GM03348 (cell line): ENCODE results near the gene JAKMIP1.
"Not testable (repeated sequence)": the region's sequence is repeated elsewhere in the genome, so short reads cannot be mapped to it uniquely, and the experiment has no call there.

Experiments used
- DNase-seq: peaks from one replicate; pipeline ENCODE4 v3.0.0; 2012; ENCODE audit warnings: low spot score

The JAKMIP1 gene

DNA sequence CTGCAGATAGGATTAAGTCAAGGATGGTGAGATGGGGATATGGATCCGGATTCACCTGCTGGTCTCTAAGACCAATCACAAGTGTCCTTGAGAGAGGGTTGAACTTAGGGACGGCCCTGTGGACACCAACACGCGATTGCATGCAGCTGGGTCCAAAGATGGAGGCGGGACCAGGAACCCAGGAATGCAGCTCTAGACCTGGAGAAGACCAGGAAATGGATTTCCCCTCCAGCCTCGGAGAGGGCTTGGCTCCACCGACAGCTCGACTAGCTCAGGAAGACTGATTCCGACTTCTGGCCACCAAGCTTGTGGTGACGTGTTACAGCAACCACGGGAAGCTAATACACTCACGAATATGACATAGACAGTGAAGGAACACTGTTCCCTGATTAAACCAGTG, 186.8 kb downstream of the JAKMIP1 start:
- DNase-seq = no peak

DNA sequence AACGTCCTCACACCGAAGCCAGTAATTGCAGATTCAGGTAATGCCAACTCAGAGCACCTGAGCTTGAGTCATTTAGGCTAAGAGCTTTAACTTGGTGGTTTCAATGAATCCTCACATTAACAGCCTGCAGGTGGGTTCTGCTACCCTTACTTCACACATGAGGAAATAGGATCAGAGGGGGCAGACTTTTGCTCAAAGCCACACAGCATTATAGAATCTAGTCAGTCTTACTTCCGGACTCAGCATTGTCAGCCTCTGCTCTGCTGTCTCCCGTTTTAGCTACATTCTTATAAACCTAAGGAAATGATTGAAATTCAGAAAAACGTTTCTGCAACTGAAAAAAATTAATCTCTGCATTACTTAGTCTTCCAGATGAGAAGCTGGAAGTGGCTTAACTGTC, 188.1 kb downstream of the JAKMIP1 start:
- no peak for DNase-seq

DNA sequence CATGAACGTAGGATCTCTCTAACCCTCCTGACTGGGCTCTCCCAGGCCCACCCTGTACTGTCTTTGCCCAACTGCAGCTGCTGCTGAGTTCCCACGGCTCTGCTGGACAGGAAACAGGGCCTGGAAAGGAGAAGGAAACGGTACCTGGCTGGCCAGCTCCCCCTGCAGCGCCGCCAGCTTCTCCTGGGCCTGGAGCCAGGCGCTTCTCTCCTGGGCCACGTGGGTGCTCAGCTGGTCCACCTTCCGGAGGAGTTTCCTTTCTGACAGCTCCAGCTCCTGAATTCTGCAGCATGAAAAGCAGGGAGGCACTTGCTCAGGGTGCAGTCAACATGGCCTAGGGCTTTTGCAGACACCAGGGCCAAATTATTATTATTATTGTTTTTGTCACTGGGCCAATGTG, 188.7 kb downstream of the JAKMIP1 start:
- no peak for DNase-seq

DNA sequence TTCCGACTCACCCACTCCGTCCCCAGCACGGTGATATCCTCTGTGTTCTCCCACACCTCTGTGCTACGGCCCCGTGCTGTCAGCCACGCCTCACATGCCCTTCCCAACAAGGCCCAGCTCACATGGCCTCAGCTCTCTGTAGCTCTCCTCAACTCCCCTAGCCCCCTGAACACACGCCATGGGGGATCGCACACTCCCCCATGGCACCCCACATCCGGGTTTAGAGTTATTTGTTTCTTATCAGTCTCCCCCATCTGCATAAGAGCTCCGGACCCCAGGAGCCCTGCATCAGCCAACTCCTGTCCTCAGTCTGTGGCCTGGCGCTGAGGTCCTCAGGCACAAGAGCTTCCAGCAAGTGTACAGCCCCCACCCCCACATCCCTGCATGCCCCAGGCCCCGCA, 189.1 kb downstream of the JAKMIP1 start:
- no peak for DNase-seq

DNA sequence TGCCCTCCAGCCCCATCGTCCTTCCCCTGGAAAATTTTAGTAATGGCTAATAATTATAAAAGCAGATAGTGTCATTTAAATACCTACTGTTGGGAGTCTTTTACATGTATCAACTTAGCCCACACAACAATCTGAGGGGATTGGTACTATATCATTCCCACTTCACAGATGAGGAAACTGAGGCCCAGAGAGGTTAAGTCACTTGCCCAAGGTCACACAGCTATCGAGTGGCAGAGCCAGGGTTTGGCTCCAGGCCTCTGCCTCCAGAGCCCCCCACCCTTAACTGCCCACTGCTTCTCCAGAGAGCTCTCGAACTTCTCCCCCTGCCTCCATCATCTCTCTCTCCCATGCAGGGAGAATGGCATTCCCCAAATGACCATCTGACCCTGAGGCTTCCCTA, 189.6 kb downstream of the JAKMIP1 start:
- DNase-seq = no peak

DNA sequence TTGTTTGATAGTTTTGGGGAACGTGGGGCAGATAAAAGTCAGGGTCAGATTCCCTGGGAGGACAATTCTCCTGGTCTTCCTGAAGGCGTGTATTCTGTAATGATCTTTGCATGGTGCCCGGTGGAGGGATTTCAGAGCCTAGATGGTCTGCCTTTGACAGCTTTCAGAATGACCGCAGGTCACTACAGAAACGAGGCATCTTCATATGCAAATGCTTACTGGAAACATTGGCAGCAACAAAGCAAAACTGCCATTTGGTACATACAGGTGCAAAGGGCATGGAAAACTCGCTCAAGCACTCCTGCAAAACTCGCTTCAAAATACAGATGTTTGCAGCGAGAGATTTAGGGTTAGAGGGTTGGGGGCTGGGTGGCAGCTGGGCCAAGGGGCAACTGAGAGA, 190.9 kb downstream of the JAKMIP1 start:
- no peak for DNase-seq

DNA sequence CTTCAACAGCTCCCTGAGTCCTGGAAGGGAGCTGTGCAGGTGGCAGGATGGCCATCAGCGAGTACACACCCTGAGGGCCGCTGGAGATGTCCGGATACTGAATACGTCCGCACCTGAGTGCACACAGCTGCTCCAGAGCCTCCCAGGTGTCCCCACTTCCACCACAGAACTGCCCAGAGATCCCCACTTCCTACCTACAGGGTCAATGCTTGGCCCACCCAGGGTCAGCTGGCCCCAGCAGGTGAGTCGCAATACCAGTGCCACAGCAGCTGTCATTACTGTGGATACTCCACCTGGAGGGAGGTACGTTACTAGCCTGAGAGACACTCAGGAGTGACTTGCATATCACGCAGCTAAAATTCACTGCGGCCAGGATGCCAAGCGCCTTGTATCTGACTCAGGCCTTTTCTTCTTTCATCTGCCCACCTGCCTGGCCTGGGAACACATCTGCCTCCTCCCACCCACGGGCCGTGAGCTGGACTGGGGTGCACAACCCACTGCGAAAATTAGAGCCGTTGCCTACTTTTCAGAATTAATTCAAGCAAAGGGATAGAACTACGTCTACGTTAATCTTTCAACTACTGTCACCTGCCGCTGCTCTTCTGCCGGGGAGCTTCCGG, 191.5 kb downstream of the JAKMIP1 start:
- DNase-seq = no peak

DNA sequence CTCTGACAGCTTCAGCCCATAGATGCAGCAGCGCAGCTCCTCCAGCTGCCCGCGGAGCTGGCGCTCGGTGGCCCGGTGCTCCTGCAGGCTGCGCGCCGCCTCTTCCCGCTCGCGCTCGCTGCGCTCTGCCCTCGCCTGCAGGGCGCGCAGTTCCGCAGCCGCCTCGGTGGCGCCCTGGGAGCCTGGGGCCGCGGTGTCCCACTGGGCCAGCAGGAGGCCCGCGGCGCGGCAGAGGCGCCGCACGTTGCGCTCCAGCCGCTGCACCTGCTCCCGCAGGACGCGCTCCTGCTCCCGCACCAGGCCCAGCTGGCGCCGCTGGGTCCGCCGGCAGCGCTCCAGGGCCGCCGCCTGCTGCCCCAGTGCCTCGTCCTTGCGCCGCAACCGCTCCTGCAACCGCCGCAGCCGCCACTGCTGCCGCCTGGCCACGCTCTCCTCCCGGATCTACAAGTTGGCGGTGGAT, 192.2 kb downstream of the JAKMIP1 start:
- no peak for DNase-seq

DNA sequence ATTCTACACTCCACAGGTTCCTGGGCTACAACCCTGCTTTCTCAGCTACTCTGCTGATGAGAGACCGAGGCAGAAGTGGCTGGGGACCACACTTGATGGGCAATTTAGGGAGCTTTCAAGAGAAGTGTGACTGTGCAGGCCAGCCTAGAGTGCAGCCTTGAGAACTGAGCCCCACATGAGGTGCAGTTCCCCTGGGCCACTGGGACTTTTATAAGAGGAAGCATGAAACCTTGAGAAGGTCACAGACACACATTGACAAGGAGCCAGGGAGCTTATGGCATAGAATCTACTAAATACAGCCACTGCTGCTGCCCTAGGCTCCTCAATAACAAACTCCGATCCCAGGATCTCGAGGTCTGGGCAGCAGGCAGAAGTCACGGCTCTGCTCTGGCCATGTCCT, 195.2 kb downstream of the JAKMIP1 start:
- DNase-seq = no peak

DNA sequence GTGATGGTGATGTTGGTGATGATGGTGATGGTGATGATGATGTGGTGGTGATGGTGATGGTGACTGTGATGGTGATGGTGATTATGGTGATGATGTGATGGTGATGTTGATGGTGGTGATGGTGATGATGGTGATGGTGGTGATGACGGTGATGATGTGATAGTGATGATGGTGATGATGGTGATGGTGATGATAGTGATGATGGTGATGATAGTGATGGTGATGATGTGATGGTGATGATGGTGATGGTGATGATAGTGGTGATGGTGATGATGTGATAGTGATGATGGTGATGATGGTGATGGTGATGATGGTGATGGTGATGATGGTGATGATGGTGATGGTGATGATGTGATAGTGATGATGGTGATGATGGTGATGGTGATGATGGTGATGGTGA, 196.9 kb downstream of the JAKMIP1 start:
- DNase-seq = not testable (repeated sequence)

DNA sequence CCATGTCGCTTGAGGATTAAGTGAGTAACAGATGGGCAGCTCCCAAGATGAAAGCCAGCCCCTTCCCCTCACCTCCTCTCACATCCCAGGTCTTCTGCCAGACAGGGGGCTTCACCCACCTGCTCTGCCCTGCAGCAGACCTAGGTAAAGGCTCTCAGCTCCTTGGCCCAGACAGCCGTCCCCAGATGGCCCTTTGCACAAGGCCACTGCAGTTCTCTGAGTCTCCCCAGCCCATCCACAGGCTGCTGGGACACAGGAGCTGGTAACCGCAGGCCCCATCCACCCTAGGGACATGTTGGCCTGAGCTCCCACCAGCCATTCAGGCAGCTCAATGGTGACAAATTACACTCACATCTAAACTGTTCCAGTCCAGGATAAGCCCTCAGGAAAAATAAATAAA, 197.4 kb downstream of the JAKMIP1 start:
- DNase-seq = no peak

DNA sequence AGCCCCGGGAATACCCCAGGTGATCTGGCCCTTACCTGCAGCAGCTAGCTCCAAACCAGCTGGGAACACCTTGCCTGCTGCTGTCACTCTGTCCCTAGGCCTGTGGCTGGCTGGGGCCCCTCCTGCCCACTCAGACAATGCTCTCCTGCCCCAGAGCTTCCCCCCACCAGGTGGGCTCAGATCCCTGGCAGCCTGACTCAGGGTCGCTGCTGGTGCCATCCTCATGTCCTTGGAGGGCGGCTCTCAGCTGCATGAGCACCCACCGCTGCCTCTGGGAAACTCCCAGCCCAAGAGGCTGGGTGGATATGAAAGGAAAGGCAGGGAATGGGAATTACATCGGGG, 197.9 kb downstream of the JAKMIP1 start:
- no peak for DNase-seq

DNA sequence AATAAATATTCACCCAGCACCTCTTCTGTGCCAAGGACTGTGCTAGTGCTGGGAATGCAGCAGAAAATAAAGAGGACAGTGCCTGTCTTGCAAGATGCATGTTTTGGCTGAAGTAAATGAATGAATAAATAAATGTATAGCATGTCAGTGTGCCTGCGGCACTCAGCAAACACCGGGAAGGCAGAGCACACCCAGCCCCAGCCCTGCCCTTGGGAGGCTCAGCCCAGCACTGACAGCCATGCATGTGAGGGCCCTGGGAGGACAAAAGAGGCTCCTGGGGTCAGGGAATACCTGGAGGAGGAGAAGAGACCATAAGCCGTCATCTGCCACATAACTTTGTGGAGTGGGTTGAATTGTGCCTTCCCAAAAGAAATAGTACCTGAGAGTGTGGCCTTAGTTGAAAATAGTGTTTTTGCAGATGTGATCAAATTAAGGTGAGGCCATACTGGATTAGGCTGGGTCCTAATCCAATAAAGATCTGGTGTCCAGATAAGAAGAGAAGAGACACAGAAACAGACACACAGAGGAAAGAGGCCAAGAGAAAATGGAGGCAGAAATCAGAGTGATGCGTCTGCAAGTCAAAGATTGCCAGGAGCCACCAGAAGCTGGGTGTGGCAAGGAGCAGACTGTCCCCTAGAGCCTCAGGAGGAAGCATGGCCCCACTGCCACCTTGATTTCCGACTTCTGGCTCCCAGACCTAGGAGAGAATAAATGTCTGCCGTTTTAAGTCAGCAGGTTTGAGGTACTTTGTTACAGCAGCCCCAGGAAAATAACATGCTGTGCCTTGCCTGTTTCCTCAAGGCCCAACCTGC, 198.5 kb downstream of the JAKMIP1 start:
- DNase-seq = no peak

DNA sequence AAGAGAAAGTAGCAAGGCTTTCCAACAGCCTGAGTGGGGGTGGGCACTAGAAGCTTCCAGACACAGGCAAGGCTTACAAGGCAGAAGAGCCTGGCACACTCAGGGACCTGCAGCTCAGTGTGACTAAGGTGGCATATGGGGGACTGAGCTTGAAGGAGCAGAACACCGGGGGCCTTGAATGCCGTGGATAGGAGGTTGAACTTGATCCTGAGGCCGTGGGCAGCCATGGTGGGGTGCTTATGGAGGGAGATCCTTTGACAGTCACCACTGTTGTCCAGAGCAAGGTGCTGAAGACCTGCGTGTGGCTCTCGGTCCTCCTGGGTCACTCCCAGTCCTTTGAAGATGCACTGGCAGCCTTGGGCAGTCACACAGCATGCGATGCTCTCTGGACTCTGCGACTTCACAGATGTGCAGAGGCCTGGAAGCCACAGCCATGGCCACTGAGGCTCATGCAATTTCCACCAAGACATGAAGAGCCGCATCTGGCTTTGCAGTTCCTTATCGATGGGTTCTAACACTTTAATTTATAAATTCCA, 200.5 kb downstream of the JAKMIP1 start:
- no peak for DNase-seq

DNA sequence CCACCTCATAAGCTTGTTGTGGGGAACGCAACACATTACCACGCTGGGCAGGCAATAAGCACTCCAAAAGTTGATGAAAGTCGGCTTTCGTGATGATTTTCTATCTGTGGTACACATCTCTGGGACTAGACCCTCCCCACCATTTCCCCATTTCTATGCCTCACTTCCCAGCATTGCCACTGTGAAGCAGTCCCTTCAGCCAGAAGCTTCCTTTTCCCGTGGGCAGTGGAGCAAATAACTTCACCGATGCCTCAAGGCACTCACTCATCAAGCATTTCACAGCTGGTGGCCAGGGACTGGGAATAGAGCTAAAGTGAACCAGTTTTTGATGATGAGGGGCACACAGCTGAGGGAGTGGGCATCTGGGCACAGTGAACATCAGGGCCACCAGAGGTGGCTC, 201.0 kb downstream of the JAKMIP1 start:
- no peak for DNase-seq

DNA sequence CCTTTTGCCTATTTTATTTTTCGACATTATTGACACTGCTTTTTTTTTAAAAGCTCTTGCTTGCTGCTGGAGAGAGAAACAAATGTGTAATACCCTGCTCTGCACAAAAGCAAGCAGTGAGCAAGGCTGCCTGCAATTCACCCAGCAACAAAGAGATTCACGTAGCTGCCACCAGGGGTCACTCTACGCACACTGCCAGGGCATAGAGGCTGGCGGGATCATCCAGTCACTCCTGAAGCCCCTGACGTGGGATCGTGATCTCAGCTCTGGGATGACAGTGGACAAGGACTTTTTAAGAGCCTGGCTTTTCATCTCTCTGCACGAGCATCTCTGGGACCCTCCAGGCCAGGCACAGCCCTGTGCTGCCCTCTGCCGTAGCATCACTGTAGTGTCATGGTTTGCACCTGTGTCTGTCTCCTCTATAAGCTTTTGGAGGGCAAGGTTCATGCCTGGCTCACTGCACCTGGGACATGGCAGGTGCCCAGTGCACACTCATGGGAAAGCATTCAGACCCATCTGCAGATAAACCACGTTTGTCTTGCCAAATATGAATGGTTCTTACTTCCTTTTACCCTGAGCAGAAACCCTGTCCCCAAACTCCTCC, 201.9 kb downstream of the JAKMIP1 start:
- peak; percentile 87 for DNase-seq

DNA sequence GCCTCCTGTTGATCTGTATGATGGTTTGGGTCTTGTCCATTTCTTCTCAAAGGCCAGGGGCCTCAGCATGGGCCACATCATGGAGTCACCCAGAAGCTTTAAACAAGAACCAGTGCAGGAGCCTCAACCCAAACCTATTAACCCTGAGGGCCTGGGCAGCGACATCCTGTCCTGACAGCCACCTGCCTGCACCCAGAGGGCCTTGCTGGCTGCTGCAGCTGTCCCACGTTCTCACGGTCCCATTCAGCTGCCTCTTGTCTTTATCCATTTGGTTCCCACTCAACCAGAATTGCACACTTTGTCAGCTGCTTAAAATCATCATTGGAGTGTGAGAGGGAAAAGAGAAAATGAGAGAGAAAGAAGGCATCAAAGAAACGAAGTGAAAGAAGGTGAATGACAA, 203.7 kb downstream of the JAKMIP1 start:
- DNase-seq = no peak

DNA sequence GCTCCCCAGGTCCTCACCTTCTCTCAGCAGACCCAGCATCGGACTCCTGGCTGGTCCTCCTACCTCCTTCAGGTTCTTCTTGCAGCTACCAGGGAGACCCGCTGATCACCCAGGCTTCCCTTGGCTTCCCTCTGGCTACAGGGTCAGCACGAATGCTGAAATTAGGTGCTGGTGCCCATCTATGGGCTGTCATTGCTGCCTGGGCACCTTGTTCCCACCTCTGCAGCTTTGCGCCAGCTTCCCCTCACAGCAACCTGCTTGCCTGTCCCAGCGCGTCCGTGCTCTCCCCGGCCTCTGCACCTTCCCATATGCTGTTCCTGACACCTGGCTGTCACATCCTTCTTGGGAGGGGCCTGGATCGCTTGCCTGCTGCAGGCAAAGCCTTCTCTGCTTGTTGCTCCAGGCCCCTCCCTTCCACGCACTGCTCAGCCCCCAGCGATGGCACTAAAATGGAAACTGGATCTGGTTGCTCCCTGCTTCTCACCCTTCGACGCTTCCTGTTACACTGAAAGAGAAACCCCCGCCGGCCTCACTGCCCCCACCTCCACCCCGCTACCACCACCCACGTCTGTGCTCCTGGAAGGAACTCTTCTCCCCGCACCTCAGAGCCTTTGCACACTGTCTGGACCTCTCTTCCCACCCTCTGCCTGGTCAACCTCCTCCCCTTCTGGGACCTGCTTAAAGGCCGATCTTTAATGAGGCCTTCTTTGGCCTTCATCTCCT, 204.3 kb downstream of the JAKMIP1 start:
- no peak for DNase-seq

DNA sequence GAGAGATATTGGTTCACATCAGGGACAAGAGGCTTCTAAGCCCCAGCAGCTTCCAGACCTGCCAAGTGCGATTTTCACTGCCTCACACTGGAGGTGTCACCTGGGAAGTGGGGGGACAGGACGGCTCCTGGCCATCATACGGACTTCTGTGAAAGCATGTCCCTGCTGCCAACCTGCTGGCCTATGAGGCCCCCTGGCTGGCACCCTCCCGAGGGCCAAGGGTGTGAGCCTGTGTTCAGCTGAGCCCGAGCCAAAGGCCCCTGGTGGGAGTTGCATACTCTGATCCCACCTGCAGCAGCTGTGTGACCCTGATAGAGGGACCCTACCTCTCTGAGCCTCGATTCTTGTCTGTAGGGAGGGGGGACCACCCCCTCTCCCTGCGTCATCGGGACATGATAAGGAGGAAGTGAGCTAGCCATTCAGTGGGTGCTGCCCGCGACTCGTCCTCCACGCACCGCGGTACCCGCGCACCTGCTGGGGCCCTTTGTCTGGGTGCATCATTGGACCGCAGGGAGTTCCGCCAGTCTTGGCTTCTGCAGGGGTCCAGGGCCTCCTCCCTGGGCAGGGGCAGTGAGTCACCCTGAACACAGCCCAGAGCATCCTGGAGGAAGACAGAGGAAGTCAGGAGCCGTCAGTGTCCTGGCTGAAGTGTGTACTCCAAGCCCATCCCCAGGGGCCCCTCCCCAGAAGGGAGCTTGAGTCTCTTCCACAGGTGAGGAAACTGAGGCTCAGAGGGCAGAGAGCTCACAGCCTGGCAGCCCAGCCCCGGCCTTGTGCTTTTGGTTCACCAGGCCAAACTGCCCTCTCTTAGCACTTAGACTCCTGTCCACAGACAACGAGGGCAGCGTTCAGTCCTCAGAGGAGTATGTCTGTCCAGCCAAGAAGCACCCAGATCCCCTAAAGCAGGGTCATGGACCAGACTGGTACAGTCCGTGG, 206.2 kb downstream of the JAKMIP1 start:
- no peak for DNase-seq

DNA sequence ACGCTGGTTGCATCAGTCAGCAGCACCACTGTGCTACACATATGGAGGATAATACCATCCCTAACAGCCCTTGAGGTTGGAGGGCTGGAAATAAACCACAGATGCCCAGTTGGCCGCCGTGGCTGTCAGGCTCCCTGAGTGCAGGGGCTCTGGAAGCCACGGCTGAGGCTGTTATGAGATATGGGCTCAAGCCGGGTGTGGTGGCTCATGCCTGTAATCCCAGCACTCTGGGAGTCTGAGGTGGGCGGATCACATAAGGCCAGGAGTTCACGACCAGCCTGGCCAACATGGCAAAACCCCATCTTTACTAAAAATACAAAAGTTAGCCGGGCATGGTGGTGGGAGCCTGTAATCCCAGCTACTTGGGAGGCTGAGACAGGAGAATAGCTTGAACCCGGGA, 207.0 kb downstream of the JAKMIP1 start:
- not testable (repeated sequence) for DNase-seq

DNA sequence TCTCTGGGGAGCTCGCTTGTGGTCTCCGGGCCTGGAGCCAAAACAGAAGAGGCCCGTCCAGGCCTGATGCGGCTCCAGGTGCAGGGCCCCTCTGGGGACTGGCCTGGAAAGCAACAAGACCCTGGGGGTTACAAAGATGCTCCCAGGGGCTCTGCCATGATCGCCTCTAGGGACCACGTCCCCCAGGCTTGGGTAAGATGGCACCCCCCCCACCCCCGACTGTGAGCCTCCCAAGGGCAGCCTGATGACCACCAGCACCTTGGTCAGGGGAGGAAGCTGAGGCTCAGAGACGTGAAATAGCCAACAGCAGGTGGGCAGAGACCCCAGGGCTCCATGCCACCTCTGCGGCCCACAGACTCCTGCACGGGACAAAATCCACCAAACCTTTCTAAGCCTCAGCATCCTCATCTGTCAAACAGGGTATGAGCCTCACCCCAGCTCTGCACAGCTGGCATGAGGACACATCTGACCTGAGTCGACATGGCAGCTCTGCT, 207.5 kb downstream of the JAKMIP1 start:
- DNase-seq = no peak
